Measurements from ENCODE around the gene CDC42BPA. TPM values are rescaled to one million over a fixed set of nuclear protein-coding genes. Genes with fewer than 3 reads are reported as not detected.

The CDC42BPA gene
- total RNA-seq, 1 donor from 2014 or later, result 10.0 TPM

GRCh38 chr1:227215863-227216510 is 102.3 kb downstream of the CDC42BPA start:
- intact Hi-C loops (cut with micrococcal nuclease), result no loop called here

GRCh38 chr1:227214207-227214606 is 104.1 kb downstream of the CDC42BPA start:
- intact Hi-C loops (cut with micrococcal nuclease), result no loop called here

- intact Hi-C loops (cut with micrococcal nuclease), result no loop called here
These were observed 104.9 kb downstream of the CDC42BPA start for GRCh38 chr1:227213426-227213825.

- intact Hi-C loops (cut with micrococcal nuclease), result no loop called here
These were observed 106.1 kb downstream of the CDC42BPA start for GRCh38 chr1:227212164-227212563.

- intact Hi-C loops (cut with micrococcal nuclease), result no loop called here
These were observed 107.7 kb downstream of the CDC42BPA start for GRCh38 chr1:227210604-227211003.

GRCh38 chr1:227197064-227197463 is 121.2 kb downstream of the CDC42BPA start:
- intact Hi-C loops (cut with micrococcal nuclease), result no loop called here

GRCh38 chr1:227192163-227192562 is 126.1 kb downstream of the CDC42BPA start:
- intact Hi-C loops (cut with micrococcal nuclease), result no loop called here

GRCh38 chr1:227191607-227192006 is 126.7 kb downstream of the CDC42BPA start:
- intact Hi-C loops (cut with micrococcal nuclease), result no loop called here

GRCh38 chr1:227190321-227190720 is 128.0 kb downstream of the CDC42BPA start:
- intact Hi-C loops (cut with micrococcal nuclease), result no loop called here

GRCh38 chr1:227185291-227185690 is 133.0 kb downstream of the CDC42BPA start:
- intact Hi-C loops (cut with micrococcal nuclease), result no loop called here

- intact Hi-C loops (cut with micrococcal nuclease), result no loop called here
These were observed 136.3 kb downstream of the CDC42BPA start for GRCh38 chr1:227182012-227182411.

- intact Hi-C loops (cut with micrococcal nuclease), result no loop called here
These were observed 142.7 kb downstream of the CDC42BPA start for GRCh38 chr1:227175611-227176010.

- intact Hi-C loops (cut with micrococcal nuclease), result no loop called here
These were observed 144.1 kb downstream of the CDC42BPA start for GRCh38 chr1:227174164-227174563.

GRCh38 chr1:227170361-227171166 is 147.7 kb downstream of the CDC42BPA start:
- intact Hi-C loops (cut with micrococcal nuclease), result no loop called here

GRCh38 chr1:227169343-227169742 is 148.9 kb downstream of the CDC42BPA start:
- intact Hi-C loops (cut with micrococcal nuclease), result no loop called here

- intact Hi-C loops (cut with micrococcal nuclease), result no loop called here
These were observed 150.8 kb downstream of the CDC42BPA start for GRCh38 chr1:227167276-227168101.

GRCh38 chr1:227166559-227166958 is 151.7 kb downstream of the CDC42BPA start:
- intact Hi-C loops (cut with micrococcal nuclease), result no loop called here

- intact Hi-C loops (cut with micrococcal nuclease), result no loop called here
These were observed 156.8 kb downstream of the CDC42BPA start for GRCh38 chr1:227161470-227161869.

- intact Hi-C loops (cut with micrococcal nuclease), result no loop called here
These were observed 161.8 kb downstream of the CDC42BPA start for GRCh38 chr1:227156520-227156919.

GRCh38 chr1:227155688-227156087 is 162.6 kb downstream of the CDC42BPA start:
- intact Hi-C loops (cut with micrococcal nuclease), result no loop called here

GRCh38 chr1:227155004-227155403 is 163.3 kb downstream of the CDC42BPA start:
- intact Hi-C loops (cut with micrococcal nuclease), result no loop called here

GRCh38 chr1:227152525-227152924 is 165.8 kb downstream of the CDC42BPA start:
- intact Hi-C loops (cut with micrococcal nuclease), result no loop called here
